GM21381 (cell line): Measurements from ENCODE around the gene ZNF468.
"Not testable (repeated sequence)": the region's sequence is repeated elsewhere in the genome, so short reads cannot be mapped to it uniquely, and the experiment has no call there.

Source experiments
- ATAC-seq: cut with Tn5 transposase; IDR thresholded peaks from one replicate; pipeline ENCODE4 v1.9.1; 2021; ENCODE audit warnings: mild to moderate bottlenecking, moderate library complexity; ENCODE audit not compliant: unreplicated experiment

Gene ZNF468

GRCh38 chr19:52829866-52830265 is 27.6 kb downstream of the ZNF468 start:
- ATAC-seq, result not testable (repeated sequence)

GRCh38 chr19:52825765-52826164 is 31.7 kb downstream of the ZNF468 start:
- ATAC-seq, result no peak

- ATAC-seq, result no peak
Measured at GRCh38 chr19:52823676-52824075, 33.7 kb downstream of the ZNF468 start.

GRCh38 chr19:52821204-52821960 is 36.0 kb downstream of the ZNF468 start, which contains the start of gene ZNF28:
Gene ZNF28, minus strand, starts transcription at chr19:52821633. Its CDS starts 3,675 bp downstream, at chr19:52817958.
- peak; percentile 99 for ATAC-seq

- ATAC-seq, result peak; percentile 9
Measured at GRCh38 chr19:52820472-52821203, 36.8 kb downstream of the ZNF468 start.

- no peak for ATAC-seq
Measured at GRCh38 chr19:52809801-52810200, 47.6 kb downstream of the ZNF468 start.

DNA sequence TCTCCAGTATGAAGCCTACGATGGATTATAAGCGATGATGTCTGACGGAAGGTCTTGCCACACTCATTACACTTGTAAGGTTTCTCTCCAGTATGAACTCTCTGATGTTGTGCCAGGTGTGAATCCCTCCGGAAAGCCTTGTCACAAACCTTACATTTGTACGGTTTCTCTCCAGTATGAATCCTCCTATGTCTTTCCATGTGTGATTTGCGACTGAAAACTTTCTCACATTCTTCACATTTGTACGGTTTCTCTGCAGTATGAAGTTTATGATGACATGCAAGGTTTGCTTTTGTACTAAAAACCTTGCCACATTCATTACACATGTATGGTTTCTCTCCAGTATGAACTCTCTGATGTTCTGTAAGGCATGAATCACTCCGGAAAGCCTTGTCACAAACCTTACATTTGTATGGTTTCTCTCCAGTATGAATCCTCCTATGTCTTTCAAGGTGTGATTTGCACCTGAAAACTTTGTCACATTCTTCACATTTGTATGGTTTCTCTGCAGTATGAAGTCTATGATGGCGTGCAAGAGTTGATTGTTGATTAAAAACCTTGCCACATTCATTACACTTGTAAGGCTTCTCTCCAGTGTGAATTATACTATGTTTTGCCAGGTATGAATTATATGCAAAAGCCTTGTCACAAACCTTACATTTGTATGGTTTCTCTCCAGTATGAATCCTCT is 57.3 kb downstream of the ZNF468 start:
- ATAC-seq, result not testable (repeated sequence)

DNA sequence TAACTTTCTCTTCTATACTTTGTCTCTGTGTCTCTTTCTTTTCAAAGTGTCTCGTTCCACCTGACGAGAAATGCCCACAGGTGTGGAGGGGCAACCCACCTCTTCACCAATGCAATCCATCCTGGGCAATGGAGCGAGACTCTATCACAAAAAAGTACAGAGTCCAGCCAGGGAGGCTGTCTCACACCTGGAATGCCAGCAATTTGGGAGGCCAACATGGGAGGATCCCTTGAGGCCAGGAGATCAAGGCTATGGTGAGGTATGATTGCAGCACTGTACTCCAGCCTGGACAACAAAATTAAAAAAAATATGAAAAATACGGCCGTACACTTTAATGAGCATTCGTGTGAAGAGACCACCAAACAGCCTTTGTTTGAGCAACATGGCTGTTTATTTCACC is 68.0 kb downstream of the ZNF468 start:
- no peak for ATAC-seq
